ENCODE measurements around the gene LTBP1.
A peak's percentile ranks its signal among the peaks of the same experiment; 100 is the strongest.

The LTBP1 gene

GRCh38 chr2:33236482-33237385, 290.0 kb downstream of the LTBP1 start:
- DNase-seq, result no peak

GRCh38 chr2:33238111-33238510, 291.4 kb downstream of the LTBP1 start:
- DNase-seq, result no peak

GRCh38 chr2:33240178-33240577, 293.4 kb downstream of the LTBP1 start:
- DNase-seq, result no peak

GRCh38 chr2:33241072-33241471, 294.3 kb downstream of the LTBP1 start:
- no peak for DNase-seq

GRCh38 chr2:33241581-33241980, 294.8 kb downstream of the LTBP1 start:
- DNase-seq, result no peak

- no peak for DNase-seq
Measured at GRCh38 chr2:33242845-33243244, 296.1 kb downstream of the LTBP1 start.

- no peak for DNase-seq
Measured at GRCh38 chr2:33246432-33246831, 299.7 kb downstream of the LTBP1 start.

GRCh38 chr2:33247365-33247764, 300.6 kb downstream of the LTBP1 start:
- DNase-seq, result no peak

GRCh38 chr2:33250417-33251029, 303.8 kb downstream of the LTBP1 start:
- DNase-seq, result no peak

- DNase-seq, result no peak
Measured at GRCh38 chr2:33256162-33256755, 309.5 kb downstream of the LTBP1 start.

- DNase-seq, result no peak
Measured at GRCh38 chr2:33258387-33258786, 311.6 kb downstream of the LTBP1 start.

GRCh38 chr2:33262097-33262496, 315.3 kb downstream of the LTBP1 start:
- DNase-seq, result no peak

- DNase-seq, result no peak
Measured at GRCh38 chr2:33264766-33265165, 318.0 kb downstream of the LTBP1 start.

GRCh38 chr2:33265584-33266338, 319.0 kb downstream of the LTBP1 start:
- DNase-seq, result no peak

- DNase-seq, result no peak
Measured at GRCh38 chr2:33266467-33266866, 319.7 kb downstream of the LTBP1 start.

- DNase-seq, result no peak
Measured at GRCh38 chr2:33267043-33267442, 320.3 kb downstream of the LTBP1 start.

GRCh38 chr2:33267756-33268155, 321.0 kb downstream of the LTBP1 start:
- DNase-seq, result no peak

GRCh38 chr2:33268246-33268831, 321.6 kb downstream of the LTBP1 start:
- no peak for DNase-seq

GRCh38 chr2:33272001-33272400, 325.2 kb downstream of the LTBP1 start:
- peak; percentile 32 for DNase-seq

- DNase-seq, result no peak
Measured at GRCh38 chr2:33273479-33273878, 326.7 kb downstream of the LTBP1 start.

GRCh38 chr2:33274524-33274923, 327.8 kb downstream of the LTBP1 start:
- no peak for DNase-seq

GRCh38 chr2:33275689-33276444, 329.1 kb downstream of the LTBP1 start:
- DNase-seq, result peak; percentile 63

All from CD4-positive, alpha-beta T cell treated with Interleukin-17A for 1 hour (primary cell).